Measurements from ENCODE around the gene LRRC75A.

GRCh38 chr17:16465861-16466338, 26.1 kb downstream of the LRRC75A start:
- TF ChIP-seq CTCF (IDR thresholded peaks at IDR 0.05) (no peak), POLR2AphosphoS5 (IDR thresholded peaks at IDR 0.05) (peak in 1 of 3 donors; percentile 33), EP300 (IDR thresholded peaks at IDR 0.05) (no peak)

Measured in stomach (tissue), 4 donors.